PC-3 (cell line): ENCODE data around the gene MYOZ2. TPM values are rescaled to one million over a fixed set of nuclear protein-coding genes. Genes with fewer than 3 reads are reported as not detected.

ENCODE experiments used
- ATAC-seq: fragments of 200-7000 bp; cut with Tn5 transposase; 2 replicates; pipeline ENCODE4 v1.9.1; 2020; ENCODE audit warnings: mild to moderate bottlenecking, moderate library complexity
- BruUV-seq: library from RNA; stranded (reverse); fragments of 400-500 nt; replicated peaks from 2 replicates; lab custom pipeline; 2021; lab: Mats Ljungman, UMichigan
- CTCF ChIA-PET: fragments of 300-600 bp; sonication (Branson Sonifier 250); formaldehyde crosslinking; loops from one replicate; lab custom pipeline; 2022; ENCODE audit warnings: antibody characterized with exemption; lab: Charles Lee
- POLR2A ChIA-PET: fragments of 300-600 bp; sonication (Branson Sonifier 250); formaldehyde crosslinking; loops from one replicate; lab custom pipeline; 2022; ENCODE audit warnings: antibody characterized with exemption; ENCODE audit not compliant: unreplicated experiment; lab: Charles Lee
- DNase-seq: peaks from one replicate; pipeline ENCODE4 v3.0.0-alpha.2; 2015
- H2AFZ ChIP-seq: fragments of 300-600 bp; sonication (generic); 2 replicates; pipeline ENCODE4 v1.6.0; 2016; ENCODE audit warnings: antibody characterized with exemption, low read length
- H3F3A ChIP-seq: fragments of 300-600 bp; sonication (generic); one replicate; pipeline ENCODE4 v1.6.0; 2017; ENCODE audit warnings: antibody characterized with exemption, low read length, control low read depth, mild to moderate bottlenecking; ENCODE audit not compliant: unreplicated experiment
- H3K27ac ChIP-seq: fragments of 300-600 bp; sonication (generic); 2 replicates; pipeline ENCODE4 v1.5.1; 2016; ENCODE audit warnings: mild to moderate bottlenecking, low read length
- H3K27me3 ChIP-seq: fragments of 300-600 bp; sonication (generic); 2 replicates; pipeline ENCODE4 v1.6.1; 2016; ENCODE audit warnings: low read length, mixed read lengths
- H3K36me3 ChIP-seq: fragments of 300-600 bp; sonication (generic); 2 replicates; pipeline ENCODE4 v1.6.1; 2016; ENCODE audit warnings: low read depth, mixed run types, low read length, mixed read lengths
- H3K4me1 ChIP-seq: fragments of 300-600 bp; sonication (generic); 2 replicates; pipeline ENCODE4 v1.5.1; 2016; ENCODE audit warnings: low read length; ENCODE audit not compliant: insufficient read depth
- H3K4me2 ChIP-seq: fragments of 300-600 bp; sonication (generic); 2 replicates; pipeline ENCODE4 v1.6.0; 2016; ENCODE audit warnings: low read length
- H3K4me3 ChIP-seq: fragments of 300-600 bp; sonication (generic); 2 replicates; pipeline ENCODE4 v1.5.1; 2016; ENCODE audit warnings: mild to moderate bottlenecking, low read length, mixed read lengths
- H3K79me2 ChIP-seq: fragments of 300-600 bp; sonication (generic); 2 replicates; pipeline ENCODE4 v1.6.1; 2017; ENCODE audit warnings: low read length, mixed read lengths
- H3K9ac ChIP-seq: fragments of 300-600 bp; sonication (generic); 2 replicates; pipeline ENCODE4 v1.6.0; 2016; ENCODE audit warnings: mild to moderate bottlenecking, low read length
- H3K9me2 ChIP-seq: fragments of 300-600 bp; sonication (generic); replicated peaks from 2 replicates; pipeline ENCODE4 v1.6.1; 2016; ENCODE audit warnings: mixed run types, low read length, mixed read lengths
- H3K9me3 ChIP-seq: fragments of 300-600 bp; sonication (generic); 2 replicates; pipeline ENCODE4 v1.6.1; 2016; ENCODE audit warnings: low read length, mixed read lengths
- H4K20me1 ChIP-seq: fragments of 300-600 bp; sonication (generic); 2 replicates; pipeline ENCODE4 v1.6.1; 2016; ENCODE audit warnings: low read length, mixed read lengths
- CTCF ChIP-seq: fragments of 300-600 bp; sonication (generic); conservative IDR thresholded peaks from 2 replicates; pipeline ENCODE4 v1.5.1; 2017; ENCODE audit warnings: antibody characterized with exemption, low read depth, mild to moderate bottlenecking, low read length
- EZH2 ChIP-seq: fragments of 300-600 bp; sonication (generic); IDR thresholded peaks from one replicate; pipeline ENCODE4 v1.6.1; 2017; ENCODE audit warnings: antibody characterized with exemption, mild to moderate bottlenecking, low read length; ENCODE audit not compliant: unreplicated experiment
- EZH2phosphoT487 ChIP-seq: fragments of 300-600 bp; sonication (generic); IDR thresholded peaks from 2 replicates; pipeline ENCODE4 v1.6.1; 2018; ENCODE audit warnings: mild to moderate bottlenecking, antibody characterized with exemption, low read length, borderline replicate concordance
- intact Hi-C: fragments of 100-400 bp; cut with micrococcal nuclease; formaldehyde crosslinking; loops from 2 replicates; pipeline ENCODE4 v1.9.0; 2023
- total RNA-seq: library from RNA; depleted of rRNA; stranded (reverse); fragments of >200 nt; gene quantifications from 2 replicates; pipeline ENCODE4 v1.2.3, GENCODE V29; 2014

The MYOZ2 gene
- total RNA-seq, 1 experiment from 2014 or later = not detected

- H3K9me3 ChIP-seq = no peaks in the 10 kb centered on the region
- H3K36me3 ChIP-seq = no peaks in the 10 kb centered on the region
- TF ChIP-seq EZH2phosphoT487 (no peak), CTCF (no peak), EZH2 (no peak)
- ChIA-PET POLR2A (no interaction called here), CTCF (no interaction called here)
- no peak overlapping the region for H3K27ac ChIP-seq
- no peak overlapping the region for H3K4me3 ChIP-seq
- no peaks in the 10 kb centered on the region for H4K20me1 ChIP-seq
- no peaks in the 10 kb centered on the region for H3F3A ChIP-seq
- H3K27me3 ChIP-seq = no peaks in the 10 kb centered on the region
- H3K9me2 ChIP-seq = no peaks in the 10 kb centered on the region
- BruUV-seq = no TSS peak
- no peaks in the 10 kb centered on the region for H3K79me2 ChIP-seq
- intact Hi-C loops = no loop called here
- no peak overlapping the region for H3K9ac ChIP-seq
- no peak overlapping the region for H3K4me2 ChIP-seq
- H2AFZ ChIP-seq = no peak overlapping the region
- ATAC-seq (no peak), DNase-seq (no peak)
- H3K4me1 ChIP-seq = peaks cover 30% of the 10 kb centered on the region
These were observed 37.3 kb upstream of the MYOZ2 start for GRCh38 chr4:119098306-119098705.

- TF ChIP-seq EZH2 (no peak), EZH2phosphoT487 (no peak), CTCF (no peak)
- Histone ChIP-seq H2AFZ (no peak overlapping the region), H3K4me2 (no peak overlapping the region), H3K9me2 (no peaks in the 10 kb centered on the region), H3K27ac (no peak overlapping the region), H4K20me1 (no peaks in the 10 kb centered on the region), H3F3A (no peaks in the 10 kb centered on the region), H3K9me3 (no peaks in the 10 kb centered on the region), H3K9ac (no peak overlapping the region), H3K4me3 (no peak overlapping the region), H3K4me1 (peaks cover 28% of the 10 kb centered on the region), H3K79me2 (no peaks in the 10 kb centered on the region), H3K36me3 (no peaks in the 10 kb centered on the region), H3K27me3 (no peaks in the 10 kb centered on the region)
- peak; percentile 32 for DNase-seq
- POLR2A ChIA-PET = no interaction called here
- no peak for ATAC-seq
- CTCF ChIA-PET = interaction anchor here (0.6 kb wide), 1 partner anchor 48 kb away, joined by 3 read pairs; no protein-coding TSS in a partner anchor
- no TSS peak for BruUV-seq
- intact Hi-C loops = no loop called here
These were observed 36.3 kb upstream of the MYOZ2 start for GRCh38 chr4:119099227-119099810.

- DNase-seq (no peak), ATAC-seq (no peak)
- H3K79me2 ChIP-seq = no peaks in the 10 kb centered on the region
- H3K9me2 ChIP-seq = no peaks in the 10 kb centered on the region
- no peaks in the 10 kb centered on the region for H3K27me3 ChIP-seq
- H3K4me1 ChIP-seq = peaks cover 30% of the 10 kb centered on the region
- ChIA-PET CTCF (no interaction called here), POLR2A (no interaction called here)
- H3K27ac ChIP-seq = no peak overlapping the region
- H3K9me3 ChIP-seq = no peaks in the 10 kb centered on the region
- H3K9ac ChIP-seq = no peak overlapping the region
- H2AFZ ChIP-seq = no peak overlapping the region
- H4K20me1 ChIP-seq = no peaks in the 10 kb centered on the region
- no TSS peak for BruUV-seq
- TF ChIP-seq EZH2phosphoT487 (no peak), CTCF (no peak), EZH2 (no peak)
- intact Hi-C loops = loop anchor here (10.0 kb wide), 1 partner anchor 56 kb away; no protein-coding TSS in a partner anchor
- H3K4me3 ChIP-seq = no peak overlapping the region
- no peaks in the 10 kb centered on the region for H3K36me3 ChIP-seq
- H3F3A ChIP-seq = no peaks in the 10 kb centered on the region
- no peak overlapping the region for H3K4me2 ChIP-seq
These were observed 35.0 kb upstream of the MYOZ2 start for GRCh38 chr4:119100655-119101054.
